ENCODE results near the gene FIBCD1. TPM values are rescaled to one million over a fixed set of nuclear protein-coding genes. Genes with fewer than 3 reads are reported as not detected.

FIBCD1 gene
- total and polyA plus RNA-seq, 9 of the 15 experiments (the other 6 are each of a cell fraction or from before 2014, with no cell fraction given), result 0.53 to 1.2 (median 0.95) TPM; not detected in 4

DNA sequence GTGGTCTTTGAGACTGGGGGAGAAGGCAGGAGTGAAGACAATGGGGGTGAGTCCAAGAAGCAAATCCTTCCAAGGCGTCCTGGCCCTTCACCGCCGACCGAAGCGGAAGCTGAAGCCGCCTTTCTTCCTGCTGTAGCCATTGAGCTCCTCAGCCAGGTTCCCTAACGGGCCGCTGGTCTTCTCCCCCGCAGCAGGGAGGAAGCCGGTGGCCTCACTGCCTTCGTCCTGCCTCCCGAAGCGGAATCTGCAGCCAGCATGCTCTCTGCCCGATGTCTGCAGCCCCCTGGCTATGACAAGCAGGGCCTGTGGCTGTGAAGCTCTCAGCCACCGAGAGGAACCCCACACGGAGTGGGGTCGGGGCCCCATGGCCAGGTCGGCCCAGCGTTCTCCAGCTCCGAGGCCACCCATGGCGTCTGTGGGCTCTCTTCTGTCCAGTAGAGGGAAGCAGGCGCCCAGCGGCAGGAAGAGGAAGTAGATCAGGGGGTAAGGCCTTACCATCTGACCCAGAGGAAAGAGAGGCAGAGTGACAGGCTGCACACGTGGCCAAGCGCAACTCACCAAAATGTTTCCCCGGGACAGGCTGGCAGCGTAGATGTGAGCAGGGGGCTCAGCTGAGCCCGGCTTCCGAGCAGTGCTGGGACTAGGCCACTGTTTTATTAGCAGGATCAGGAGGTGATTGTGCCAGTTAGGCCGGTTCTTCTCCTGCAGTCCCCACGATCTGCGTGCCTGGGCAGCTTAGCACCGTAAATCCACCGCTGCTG is 45.5 kb downstream of the FIBCD1 start:
- Histone ChIP-seq H3K4me2 (ENCODE audit: insufficient read depth, low read length) (no peak overlapping the region), H3K4me3 (no peak overlapping the region), H3K36me3 (ENCODE audit: control insufficient read depth, insufficient read depth, low read length) (peaks cover 19% of the 10 kb centered on the region), H3K27me3 (ENCODE audit: control insufficient read depth in 2 of 2, insufficient read depth in 2 of 2, low read length in 2 of 2) (peaks cover 23 to 33% of the 10 kb centered on the region in 2 experiments; a peak in 4 of 5 replicates), H3K9me3 (replicated peaks; ENCODE audit: control insufficient read depth, insufficient read depth, low read depth, low read length) (no peaks in the 10 kb centered on the region), H3K9ac (ENCODE audit: insufficient read depth in 1 of 2, low read depth in 2 of 2, low read length in 2 of 2) (peak overlapping the region in 1 of 2 experiments; percentile 60; a peak in 2 of 4 replicates), H4K20me1 (replicated peaks; ENCODE audit: control insufficient read depth, insufficient read depth, low read length) (peaks cover 84% of the 10 kb centered on the region), H3K27ac (ENCODE audit: extremely low read depth, low read depth, low read length) (no peak overlapping the region), H3K79me2 (ENCODE audit: control insufficient read depth, insufficient read depth, low read length) (no peaks in the 10 kb centered on the region), H2AFZ (ENCODE audit: low read depth, low read length) (peak overlapping the region; percentile 0; the same call in 1 of the 2 replicates), H3K9me1 (ENCODE audit: control insufficient read depth, insufficient read depth, low read length) (peaks cover 8% of the 10 kb centered on the region), H3K4me1 (replicated peaks in 1 of 2; ENCODE audit: control insufficient read depth in 2 of 2, insufficient read depth in 2 of 2, low read length in 2 of 2) (peaks cover 6 to 56% of the 10 kb centered on the region in 2 experiments; a peak in 4 of 5 replicates)
- 73% methylated on average over 34 of the region's 34 CpGs for WGBS (ENCODE audit: insufficient coverage, low coverage, missing lambda C conversion rate)
- intact Hi-C loops (cut with micrococcal nuclease), result loop anchor here (1.0 kb wide), 2 partner anchors 48 to 105 kb away; no protein-coding TSS in a partner anchor
- peak; percentile 6 for FAIRE-seq
- ATAC-seq, result peak; percentile 73
- in situ Hi-C loops (cut with MboI), result no loop called here
- POLR2A ChIA-PET, result interaction anchor here (0.6 to 14.2 kb wide), 20 partner anchors 10 to 184 kb away, joined by 3 to 334 read pairs (median 3); no protein-coding TSS in a partner anchor
- CTCF ChIA-PET (ENCODE audit: low intra/inter-chr PET ratio), result no interaction called here
- DNase-seq (ENCODE audit: extremely low read depth in 1 of 4, low spot score in 3 of 4), result peak; percentile 58 to 90 (median 72)
- BruUV-seq (replicated peaks), result no TSS peak
- TF ChIP-seq ZNF408 (CRISPR knock-in tag; IDR thresholded peaks at IDR 0.05; ENCODE audit: low read depth), result no peak
- no peak for TF ChIP-seq CHD1 (IDR thresholded peaks at IDR 0.05; ENCODE audit: low read length)
- TF ChIP-seq, protein P1, sequence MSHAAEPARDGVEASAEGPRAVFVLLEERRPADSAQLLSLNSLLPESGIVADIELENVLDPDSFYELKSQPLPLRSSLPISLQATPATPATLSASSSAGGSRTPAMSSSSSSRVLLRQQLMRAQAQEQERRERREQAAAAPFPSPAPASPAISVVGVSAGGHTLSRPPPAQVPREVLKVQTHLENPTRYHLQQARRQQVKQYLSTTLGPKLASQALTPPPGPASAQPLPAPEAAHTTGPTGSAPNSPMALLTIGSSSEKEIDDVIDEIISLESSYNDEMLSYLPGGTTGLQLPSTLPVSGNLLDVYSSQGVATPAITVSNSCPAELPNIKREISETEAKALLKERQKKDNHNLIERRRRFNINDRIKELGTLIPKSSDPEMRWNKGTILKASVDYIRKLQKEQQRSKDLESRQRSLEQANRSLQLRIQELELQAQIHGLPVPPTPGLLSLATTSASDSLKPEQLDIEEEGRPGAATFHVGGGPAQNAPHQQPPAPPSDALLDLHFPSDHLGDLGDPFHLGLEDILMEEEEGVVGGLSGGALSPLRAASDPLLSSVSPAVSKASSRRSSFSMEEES (CRISPR knock-in tag; IDR thresholded peaks at IDR 0.05), result no peak
- TF ChIP-seq ESRRA (IDR thresholded peaks at IDR 0.05; ENCODE audit: borderline replicate concordance, low read depth), result no peak
- TF ChIP-seq, protein P2, sequence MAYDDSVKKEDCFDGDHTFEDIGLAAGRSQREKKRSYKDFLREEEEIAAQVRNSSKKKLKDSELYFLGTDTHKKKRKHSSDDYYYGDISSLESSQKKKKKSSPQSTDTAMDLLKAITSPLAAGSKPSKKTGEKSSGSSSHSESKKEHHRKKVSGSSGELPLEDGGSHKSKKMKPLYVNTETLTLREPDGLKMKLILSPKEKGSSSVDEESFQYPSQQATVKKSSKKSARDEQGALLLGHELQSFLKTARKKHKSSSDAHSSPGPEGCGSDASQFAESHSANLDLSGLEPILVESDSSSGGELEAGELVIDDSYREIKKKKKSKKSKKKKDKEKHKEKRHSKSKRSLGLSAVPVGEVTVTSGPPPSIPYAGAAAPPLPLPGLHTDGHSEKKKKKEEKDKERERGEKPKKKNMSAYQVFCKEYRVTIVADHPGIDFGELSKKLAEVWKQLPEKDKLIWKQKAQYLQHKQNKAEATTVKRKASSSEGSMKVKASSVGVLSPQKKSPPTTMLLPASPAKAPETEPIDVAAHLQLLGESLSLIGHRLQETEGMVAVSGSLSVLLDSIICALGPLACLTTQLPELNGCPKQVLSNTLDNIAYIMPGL (CRISPR knock-in tag; IDR thresholded peaks at IDR 0.05), result peak; percentile 58; the same call in 1 of the 2 replicates
- TF ChIP-seq, protein P3, sequence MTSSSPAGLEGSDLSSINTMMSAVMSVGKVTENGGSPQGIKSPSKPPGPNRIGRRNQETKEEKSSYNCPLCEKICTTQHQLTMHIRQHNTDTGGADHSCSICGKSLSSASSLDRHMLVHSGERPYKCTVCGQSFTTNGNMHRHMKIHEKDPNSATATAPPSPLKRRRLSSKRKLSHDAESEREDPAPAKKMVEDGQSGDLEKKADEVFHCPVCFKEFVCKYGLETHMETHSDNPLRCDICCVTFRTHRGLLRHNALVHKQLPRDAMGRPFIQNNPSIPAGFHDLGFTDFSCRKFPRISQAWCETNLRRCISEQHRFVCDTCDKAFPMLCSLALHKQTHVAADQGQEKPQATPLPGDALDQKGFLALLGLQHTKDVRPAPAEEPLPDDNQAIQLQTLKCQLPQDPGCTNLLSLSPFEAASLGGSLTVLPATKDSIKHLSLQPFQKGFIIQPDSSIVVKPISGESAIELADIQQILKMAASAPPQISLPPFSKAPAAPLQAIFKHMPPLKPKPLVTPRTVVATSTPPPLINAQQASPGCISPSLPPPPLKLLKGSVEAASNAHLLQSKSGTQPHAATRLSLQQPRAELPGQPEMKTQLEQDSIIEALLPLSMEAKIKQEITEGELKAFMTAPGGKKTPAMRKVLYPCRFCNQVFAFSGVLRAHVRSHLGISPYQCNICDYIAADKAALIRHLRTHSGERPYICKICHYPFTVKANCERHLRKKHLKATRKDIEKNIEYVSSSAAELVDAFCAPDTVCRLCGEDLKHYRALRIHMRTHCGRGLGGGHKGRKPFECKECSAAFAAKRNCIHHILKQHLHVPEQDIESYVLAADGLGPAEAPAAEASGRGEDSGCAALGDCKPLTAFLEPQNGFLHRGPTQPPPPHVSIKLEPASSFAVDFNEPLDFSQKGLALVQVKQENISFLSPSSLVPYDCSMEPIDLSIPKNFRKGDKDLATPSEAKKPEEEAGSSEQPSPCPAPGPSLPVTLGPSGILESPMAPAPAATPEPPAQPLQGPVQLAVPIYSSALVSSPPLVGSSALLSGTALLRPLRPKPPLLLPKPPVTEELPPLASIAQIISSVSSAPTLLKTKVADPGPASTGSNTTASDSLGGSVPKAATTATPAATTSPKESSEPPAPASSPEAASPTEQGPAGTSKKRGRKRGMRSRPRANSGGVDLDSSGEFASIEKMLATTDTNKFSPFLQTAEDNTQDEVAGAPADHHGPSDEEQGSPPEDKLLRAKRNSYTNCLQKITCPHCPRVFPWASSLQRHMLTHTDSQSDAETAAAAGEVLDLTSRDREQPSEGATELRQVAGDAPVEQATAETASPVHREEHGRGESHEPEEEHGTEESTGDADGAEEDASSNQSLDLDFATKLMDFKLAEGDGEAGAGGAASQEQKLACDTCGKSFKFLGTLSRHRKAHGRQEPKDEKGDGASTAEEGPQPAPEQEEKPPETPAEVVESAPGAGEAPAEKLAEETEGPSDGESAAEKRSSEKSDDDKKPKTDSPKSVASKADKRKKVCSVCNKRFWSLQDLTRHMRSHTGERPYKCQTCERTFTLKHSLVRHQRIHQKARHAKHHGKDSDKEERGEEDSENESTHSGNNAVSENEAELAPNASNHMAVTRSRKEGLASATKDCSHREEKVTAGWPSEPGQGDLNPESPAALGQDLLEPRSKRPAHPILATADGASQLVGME (CRISPR knock-in tag; IDR thresholded peaks at IDR 0.05), result no peak
- TF ChIP-seq, protein P4, sequence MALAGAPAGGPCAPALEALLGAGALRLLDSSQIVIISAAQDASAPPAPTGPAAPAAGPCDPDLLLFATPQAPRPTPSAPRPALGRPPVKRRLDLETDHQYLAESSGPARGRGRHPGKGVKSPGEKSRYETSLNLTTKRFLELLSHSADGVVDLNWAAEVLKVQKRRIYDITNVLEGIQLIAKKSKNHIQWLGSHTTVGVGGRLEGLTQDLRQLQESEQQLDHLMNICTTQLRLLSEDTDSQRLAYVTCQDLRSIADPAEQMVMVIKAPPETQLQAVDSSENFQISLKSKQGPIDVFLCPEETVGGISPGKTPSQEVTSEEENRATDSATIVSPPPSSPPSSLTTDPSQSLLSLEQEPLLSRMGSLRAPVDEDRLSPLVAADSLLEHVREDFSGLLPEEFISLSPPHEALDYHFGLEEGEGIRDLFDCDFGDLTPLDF (CRISPR knock-in tag; IDR thresholded peaks at IDR 0.05), result peak; percentile 51; the same call in 1 of the 2 replicates
- TF ChIP-seq, protein P5, sequence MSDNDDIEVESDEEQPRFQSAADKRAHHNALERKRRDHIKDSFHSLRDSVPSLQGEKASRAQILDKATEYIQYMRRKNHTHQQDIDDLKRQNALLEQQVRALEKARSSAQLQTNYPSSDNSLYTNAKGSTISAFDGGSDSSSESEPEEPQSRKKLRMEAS (CRISPR knock-in tag; IDR thresholded peaks at IDR 0.05), result no peak
- TF ChIP-seq ZNF12 (CRISPR knock-in tag; IDR thresholded peaks at IDR 0.05), result no peak

Measured in K562 (cell line).